GM12873 (cell line): ENCODE measurements around the gene KRTAP4-4.

Experiments
- TF ChIP-seq, protein P1 (sequence below): IDR thresholded peaks from 2 replicates; pipeline ENCODE4 v1.5.1; 2012; ENCODE audit warnings: low read depth, mild to moderate bottlenecking, moderate library complexity, low read length, control low read depth; ENCODE audit not compliant: insufficient read depth; ENCODE audit errors: missing control alignments

The KRTAP4-4 gene

DNA sequence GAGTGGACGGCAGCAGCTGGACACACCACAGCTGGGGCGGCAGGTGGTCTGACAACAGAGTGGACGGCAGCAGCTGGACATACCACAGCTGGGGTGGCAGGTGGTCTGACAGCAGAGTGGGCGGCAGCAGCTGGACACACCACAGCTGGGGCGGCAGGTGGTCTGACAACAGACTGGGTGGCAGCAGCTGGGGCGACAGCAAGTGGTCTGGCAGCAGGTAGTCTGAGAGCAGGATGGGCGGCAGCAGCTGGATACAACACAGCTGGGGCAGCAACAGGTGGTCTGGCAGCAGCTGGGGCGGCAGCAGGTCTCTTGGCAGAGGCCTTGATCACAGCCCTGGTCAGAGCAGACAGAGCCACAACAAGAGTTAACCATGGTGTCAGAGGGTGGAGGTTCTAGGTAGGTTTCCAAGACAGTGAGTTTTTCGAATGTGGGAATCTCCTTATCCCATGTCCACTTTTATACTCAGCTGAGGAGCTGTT is 24.0 kb upstream of the KRTAP4-4 start, which contains the start of gene KRTAP4-1:
TSS of gene KRTAP4-1 (minus strand) at position 432 of the 482 bp plus-strand sequence. CDS start at position 375, 57 bp downstream.
- TF ChIP-seq, protein P1, sequence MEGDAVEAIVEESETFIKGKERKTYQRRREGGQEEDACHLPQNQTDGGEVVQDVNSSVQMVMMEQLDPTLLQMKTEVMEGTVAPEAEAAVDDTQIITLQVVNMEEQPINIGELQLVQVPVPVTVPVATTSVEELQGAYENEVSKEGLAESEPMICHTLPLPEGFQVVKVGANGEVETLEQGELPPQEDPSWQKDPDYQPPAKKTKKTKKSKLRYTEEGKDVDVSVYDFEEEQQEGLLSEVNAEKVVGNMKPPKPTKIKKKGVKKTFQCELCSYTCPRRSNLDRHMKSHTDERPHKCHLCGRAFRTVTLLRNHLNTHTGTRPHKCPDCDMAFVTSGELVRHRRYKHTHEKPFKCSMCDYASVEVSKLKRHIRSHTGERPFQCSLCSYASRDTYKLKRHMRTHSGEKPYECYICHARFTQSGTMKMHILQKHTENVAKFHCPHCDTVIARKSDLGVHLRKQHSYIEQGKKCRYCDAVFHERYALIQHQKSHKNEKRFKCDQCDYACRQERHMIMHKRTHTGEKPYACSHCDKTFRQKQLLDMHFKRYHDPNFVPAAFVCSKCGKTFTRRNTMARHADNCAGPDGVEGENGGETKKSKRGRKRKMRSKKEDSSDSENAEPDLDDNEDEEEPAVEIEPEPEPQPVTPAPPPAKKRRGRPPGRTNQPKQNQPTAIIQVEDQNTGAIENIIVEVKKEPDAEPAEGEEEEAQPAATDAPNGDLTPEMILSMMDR, result no peak

DNA sequence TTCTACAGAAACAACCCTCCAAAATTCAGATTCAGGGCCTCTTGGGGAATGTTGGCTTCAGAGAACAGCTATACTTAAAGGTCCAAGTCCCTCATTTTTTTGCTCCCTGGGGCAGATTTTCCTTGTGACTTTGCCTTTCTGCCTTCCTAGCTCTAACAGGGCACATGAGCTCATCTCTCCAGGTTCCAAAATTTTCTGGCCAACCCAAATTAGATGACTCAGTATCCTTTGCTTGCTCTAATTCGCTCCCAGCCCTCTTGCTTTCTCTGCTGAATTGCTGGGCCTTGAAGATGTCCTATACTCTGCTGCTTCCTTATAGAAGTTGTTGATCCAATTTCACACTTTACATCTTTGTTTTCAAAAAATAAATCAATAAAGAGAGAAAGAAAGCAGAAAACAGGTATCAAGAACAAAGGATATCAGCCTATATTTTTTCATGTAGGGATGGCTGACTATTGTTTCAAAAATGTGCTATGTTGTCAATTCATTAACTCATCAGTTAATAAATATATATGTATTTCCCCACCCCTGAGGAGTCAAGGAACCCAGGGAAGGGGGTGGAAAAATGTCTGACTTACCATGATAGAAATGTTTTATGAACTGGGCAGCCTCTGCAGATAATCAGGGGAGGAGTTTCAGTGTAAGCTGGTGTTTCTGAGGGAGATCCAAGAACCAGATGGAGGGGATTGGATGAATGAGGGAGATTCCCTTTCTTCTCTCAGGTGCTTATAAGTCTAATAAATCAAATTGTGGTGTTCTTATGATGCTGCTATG is 18.5 kb upstream of the KRTAP4-4 start:
- TF ChIP-seq, protein P1, result no peak

DNA sequence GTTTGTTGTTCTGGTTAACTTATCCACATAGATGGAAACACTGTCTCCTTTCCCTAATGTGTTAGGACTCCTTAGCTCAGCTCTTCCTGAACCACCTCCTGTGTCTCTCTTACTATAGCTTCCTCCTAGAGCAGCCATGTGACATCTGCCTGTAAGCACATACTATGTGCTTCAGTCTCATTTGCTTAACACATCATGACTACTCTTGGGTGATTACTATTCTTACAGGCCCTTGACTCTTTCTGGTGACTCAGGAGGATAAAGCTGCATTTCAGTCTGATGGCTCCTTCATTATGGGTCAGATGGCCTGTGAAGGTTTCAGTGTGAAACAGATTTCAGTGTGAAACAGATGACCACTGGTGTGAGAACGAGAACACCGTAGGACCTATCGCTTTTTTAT is 17.8 kb upstream of the KRTAP4-4 start:
- TF ChIP-seq, protein P1, result no peak

DNA sequence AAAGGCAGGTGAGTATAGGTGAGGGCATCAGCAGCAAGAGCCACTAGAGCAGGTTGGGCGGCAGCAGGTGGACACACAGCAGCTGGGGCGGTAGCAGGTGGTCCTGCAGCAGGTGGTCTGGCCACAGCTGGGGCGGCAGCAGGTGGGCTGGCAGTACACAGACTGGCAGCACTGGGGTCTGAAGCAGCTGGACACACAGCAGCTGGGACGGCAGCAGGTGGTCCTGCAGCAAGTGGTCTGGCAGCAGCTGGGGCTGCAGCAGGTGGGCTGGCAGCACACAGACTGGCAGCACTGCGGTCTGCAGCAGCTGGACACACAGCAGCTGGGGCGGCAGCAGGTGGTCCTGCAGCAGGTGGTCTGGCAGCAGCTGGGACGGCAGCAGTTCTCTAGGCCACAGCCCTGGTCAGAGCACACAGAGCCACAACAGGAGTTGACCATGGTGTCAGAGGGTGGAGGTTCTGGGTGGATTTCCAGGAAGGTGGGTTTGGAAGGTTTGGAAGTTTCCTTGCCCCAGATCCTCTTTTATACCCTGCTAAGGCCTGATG is 17.3 kb upstream of the KRTAP4-4 start, which contains the start of gene KRTAP4-2:
TSS of gene KRTAP4-2 (minus strand) at position 495 of the 545 bp plus-strand sequence. CDS start at position 438, 57 bp downstream.
- TF ChIP-seq, protein P1, result no peak

DNA sequence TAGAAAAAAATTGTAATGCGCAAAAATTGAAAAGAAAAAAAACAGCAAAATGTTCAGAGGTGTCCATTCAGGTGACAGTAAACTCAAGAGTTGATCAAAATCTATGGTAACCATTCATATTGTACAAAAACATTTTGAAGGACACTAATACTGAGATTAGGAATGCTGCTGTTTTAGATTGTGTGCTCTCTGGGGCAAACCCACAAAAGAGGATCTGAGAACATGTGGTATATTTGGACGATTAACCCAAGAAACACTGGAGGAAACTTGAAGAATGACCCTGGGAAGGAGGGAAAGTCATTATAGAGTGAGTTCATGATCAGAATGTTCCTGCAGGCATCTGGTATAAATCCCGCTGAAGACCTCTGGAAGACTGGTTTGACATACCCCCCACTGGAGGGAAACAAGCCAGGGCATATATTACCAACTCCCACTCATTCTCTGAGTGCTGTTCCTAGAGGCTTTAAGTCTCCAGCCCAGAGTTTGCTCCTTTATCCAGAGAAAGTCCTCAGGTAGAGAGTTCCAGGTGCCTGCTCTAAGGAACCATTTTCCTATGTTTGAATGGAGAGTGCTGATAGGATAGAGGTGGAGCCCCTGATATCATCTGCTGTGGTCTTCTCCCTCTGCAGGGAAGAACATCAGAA is 16.3 kb upstream of the KRTAP4-4 start:
- TF ChIP-seq, protein P1, result no peak

DNA sequence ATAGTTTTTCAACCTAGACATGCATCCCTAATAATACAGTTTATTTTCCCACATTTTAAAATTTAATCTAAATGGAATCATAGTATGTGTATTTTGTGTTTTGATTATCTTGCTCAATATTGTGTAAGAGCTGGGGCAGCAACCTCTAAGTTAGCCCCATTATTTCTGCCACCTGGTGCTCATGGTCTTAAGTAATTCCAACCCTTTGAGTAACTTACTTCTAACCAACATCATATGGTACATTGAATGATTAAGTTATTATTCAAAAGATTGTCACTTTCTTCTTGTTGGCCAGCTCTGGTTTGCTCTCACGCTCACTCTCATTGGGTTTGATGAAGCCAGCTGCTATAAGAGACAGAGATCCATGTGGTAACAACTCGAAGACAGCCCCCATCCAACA is 11.3 kb upstream of the KRTAP4-4 start:
- TF ChIP-seq, protein P1, result no peak

DNA sequence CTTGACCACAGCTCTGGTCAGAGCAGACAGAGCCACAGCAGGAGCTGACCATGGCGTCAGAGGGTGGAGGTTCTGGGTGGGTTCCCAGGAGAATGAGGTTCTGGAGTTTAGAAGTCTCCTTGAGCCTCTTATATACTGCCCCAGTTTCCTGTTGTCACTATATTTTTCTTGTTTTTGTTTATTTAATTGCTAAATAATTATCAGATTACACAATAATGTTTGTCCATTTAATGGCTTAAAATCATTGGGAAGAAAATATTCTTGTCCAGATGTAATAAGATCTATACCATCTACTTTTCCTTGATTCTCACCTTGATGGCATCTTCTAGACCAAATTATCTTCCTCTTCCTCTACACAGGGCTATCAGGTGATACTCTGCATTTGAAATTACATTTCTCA is 7.6 kb upstream of the KRTAP4-4 start, which contains the start of gene KRTAP4-3:
TSS of gene KRTAP4-3 (minus strand) at position 101 of the 400 bp plus-strand sequence. CDS start at position 52, 49 bp downstream.
- TF ChIP-seq, protein P1, result no peak
